AG04450 (cell line): Measurements from ENCODE around the gene ZNF426. TPM values are rescaled to one million over a fixed set of nuclear protein-coding genes. Genes with fewer than 3 reads are reported as not detected.

Experiments used
- CTCF ChIA-PET: fragments of 300-600, 350-600 bp; formaldehyde crosslinking; extraction: SDS; loops from one replicate; lab custom pipeline; 2022; ENCODE audit warnings: antibody characterized with exemption, inconsistent platforms; lab: Charles Lee
- POLR2A ChIA-PET: fragments of 350-600 bp; formaldehyde crosslinking; extraction: SDS; loops from one replicate; lab custom pipeline; 2021; ENCODE audit warnings: antibody characterized with exemption, inconsistent platforms; lab: Yijun Ruan, JAX
- DNase-seq: peaks from one replicate; pipeline ENCODE4 v3.0.0-alpha.2; 2011; ENCODE audit warnings: low read depth, low spot score
- H3K27ac ChIP-seq: one replicate; pipeline ENCODE4 v1.5.1; 2012; ENCODE audit warnings: low read depth, low read length, control low read depth
- H3K27me3 ChIP-seq: one replicate; pipeline ENCODE4 v1.6.0; 2012; ENCODE audit warnings: low read length; ENCODE audit not compliant: control insufficient read depth, insufficient read depth
- H3K4me3 ChIP-seq: 2 replicates; pipeline ENCODE4 v1.5.1; 2011; ENCODE audit warnings: mild to moderate bottlenecking, low read depth, low read length, control low read depth
- H3K9me3 ChIP-seq: 2 replicates; pipeline ENCODE4 v1.5.1; 2012; ENCODE audit warnings: low read length; ENCODE audit not compliant: control insufficient read depth, insufficient read depth
- polyA plus RNA-seq: library from polyadenylated mRNA; depleted of rRNA; stranded (reverse); fragments of >200 nt; gene quantifications from 2 replicates; pipeline ENCODE4 v1.2.3, GENCODE V29; 2011
- TF ChIP-seq, protein P1 (sequence below): IDR thresholded peaks from 2 replicates; pipeline ENCODE4 v1.5.1; 2011; ENCODE audit warnings: low read depth, low read length, control low read depth, inconsistent platforms

ZNF426 gene
- polyA plus RNA-seq, 1 experiment: 15.4 TPM

DNA sequence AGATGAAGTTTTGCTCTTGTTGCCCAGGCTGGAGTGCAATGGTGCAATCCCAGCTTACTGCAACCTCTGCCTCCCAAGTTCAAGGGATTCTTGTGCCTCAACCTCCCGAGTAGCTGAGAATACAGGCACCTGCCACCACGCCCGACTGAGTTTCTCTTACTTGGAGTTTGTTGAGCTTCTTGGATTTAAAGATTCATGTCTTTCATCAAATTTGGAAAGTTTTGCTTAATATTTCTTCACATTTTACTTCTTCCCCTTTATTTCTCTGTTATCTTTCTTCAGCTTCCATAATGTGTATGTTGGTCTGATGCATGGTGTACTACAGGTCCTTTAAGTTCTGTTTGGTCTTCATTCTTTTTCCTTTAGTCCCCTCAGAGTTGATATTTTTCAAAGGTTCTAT is 31.2 kb downstream of the ZNF426 start:
- H3K4me3 ChIP-seq: no peak overlapping the region
- TF ChIP-seq, protein P1, sequence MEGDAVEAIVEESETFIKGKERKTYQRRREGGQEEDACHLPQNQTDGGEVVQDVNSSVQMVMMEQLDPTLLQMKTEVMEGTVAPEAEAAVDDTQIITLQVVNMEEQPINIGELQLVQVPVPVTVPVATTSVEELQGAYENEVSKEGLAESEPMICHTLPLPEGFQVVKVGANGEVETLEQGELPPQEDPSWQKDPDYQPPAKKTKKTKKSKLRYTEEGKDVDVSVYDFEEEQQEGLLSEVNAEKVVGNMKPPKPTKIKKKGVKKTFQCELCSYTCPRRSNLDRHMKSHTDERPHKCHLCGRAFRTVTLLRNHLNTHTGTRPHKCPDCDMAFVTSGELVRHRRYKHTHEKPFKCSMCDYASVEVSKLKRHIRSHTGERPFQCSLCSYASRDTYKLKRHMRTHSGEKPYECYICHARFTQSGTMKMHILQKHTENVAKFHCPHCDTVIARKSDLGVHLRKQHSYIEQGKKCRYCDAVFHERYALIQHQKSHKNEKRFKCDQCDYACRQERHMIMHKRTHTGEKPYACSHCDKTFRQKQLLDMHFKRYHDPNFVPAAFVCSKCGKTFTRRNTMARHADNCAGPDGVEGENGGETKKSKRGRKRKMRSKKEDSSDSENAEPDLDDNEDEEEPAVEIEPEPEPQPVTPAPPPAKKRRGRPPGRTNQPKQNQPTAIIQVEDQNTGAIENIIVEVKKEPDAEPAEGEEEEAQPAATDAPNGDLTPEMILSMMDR: no peak
- DNase-seq: no peak
- ChIA-PET CTCF (no interaction called here), POLR2A (no interaction called here)
- no peak overlapping the region for H3K27ac ChIP-seq
- peaks cover 13% of the 10 kb centered on the region; the same call in 1 of the 2 replicates for H3K9me3 ChIP-seq
- no peaks in the 10 kb centered on the region for H3K27me3 ChIP-seq

DNA sequence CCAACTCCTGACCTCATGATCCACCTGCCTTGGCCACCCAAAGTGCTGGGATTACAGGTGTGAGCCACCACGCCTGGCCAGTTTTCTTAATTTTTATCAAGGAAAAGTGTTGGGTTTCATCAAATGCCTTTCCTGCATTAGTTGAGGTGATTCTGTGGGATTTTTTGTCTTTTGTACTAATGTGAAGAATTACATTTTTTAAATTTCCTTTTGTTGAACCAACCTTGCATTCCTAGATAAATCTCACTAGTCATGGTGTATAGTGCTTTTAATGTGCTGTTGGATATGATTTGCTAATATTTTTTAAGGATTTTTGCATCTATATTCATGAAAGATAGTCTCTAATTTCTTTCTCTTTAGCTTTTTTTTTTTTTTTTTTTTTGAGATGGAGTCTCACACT is 37.6 kb downstream of the ZNF426 start:
- Histone ChIP-seq H3K9me3 (peaks cover 35% of the 10 kb centered on the region), H3K4me3 (no peak overlapping the region), H3K27ac (no peak overlapping the region), H3K27me3 (no peaks in the 10 kb centered on the region)
- DNase-seq: no peak
- POLR2A ChIA-PET: no interaction called here
- CTCF ChIA-PET: interaction anchor here (0.6 kb wide), 1 partner anchor 15 kb away, joined by 4 read pairs; no protein-coding TSS in a partner anchor
- TF ChIP-seq, protein P1: no peak

DNA sequence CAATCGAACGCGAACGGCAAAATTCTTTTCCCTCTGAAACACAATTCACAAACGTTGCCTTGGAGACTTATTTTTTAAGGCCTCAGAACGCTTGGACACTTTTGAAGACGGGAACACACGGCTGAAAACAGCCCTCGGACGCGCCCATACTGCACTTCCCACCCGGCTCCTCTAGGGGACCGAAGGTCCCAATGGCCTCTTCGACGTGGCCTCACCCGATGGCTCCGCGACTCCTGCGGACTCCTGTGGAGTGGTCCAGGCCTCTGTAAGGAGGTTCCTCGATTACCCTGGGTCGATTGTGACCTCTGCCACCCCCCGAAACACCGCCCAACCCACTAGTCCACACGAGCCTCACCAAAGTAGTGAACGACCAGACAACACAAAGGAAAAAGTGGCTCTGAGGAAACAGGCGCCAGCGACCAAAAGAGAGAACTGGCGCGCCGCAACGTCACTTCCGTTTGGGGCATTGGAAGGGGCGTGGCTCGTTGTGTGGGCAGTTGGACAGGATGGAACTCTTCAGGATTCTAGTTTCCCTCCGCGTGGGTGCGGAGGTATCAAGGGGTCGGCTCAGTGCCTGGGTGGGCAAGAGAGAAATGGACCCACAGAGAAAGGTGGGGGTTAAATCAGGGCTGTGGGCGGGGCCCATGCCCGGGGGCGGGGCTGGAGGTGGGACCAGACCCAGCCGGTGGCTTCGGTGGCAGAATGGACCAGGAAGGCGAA is 40.1 kb downstream of the ZNF426 start, which contains the start of gene ZNF560:
Gene ZNF560 (minus strand): TSS at position 434 of the 720 bp plus-strand sequence. CDS start 23,303 bp downstream, outside the sequence.
- DNase-seq: no peak
- POLR2A ChIA-PET: no interaction called here
- H3K27ac ChIP-seq: peak within 1 kb of the TSS; percentile 70
- peak within 1 kb of the TSS; percentile 54 for H3K4me3 ChIP-seq
- H3K27me3 ChIP-seq: no peaks in the 10 kb centered on the region
- peaks cover 44% of the 10 kb centered on the region for H3K9me3 ChIP-seq
- TF ChIP-seq, protein P1: peak; percentile 47
- CTCF ChIA-PET: no interaction called here

DNA sequence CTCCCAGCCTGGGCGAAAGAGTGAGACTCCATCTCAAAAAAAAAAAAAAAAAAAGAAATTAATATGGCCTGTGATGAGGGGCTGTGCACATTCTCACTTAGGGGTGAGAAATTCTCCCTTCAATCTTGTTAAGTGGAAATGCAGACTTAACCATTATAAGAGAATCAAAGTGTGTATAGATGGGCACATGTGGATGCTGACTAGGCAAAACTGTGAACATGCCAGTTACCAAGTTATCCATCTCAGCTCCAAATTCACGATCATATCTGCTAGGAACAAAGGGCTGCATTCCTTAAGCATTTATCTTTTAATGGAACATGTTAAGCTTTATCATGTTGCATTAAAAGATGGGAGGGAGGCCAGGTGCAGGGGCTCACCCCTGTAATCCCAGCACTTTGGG is 44.3 kb downstream of the ZNF426 start:
- H3K27me3 ChIP-seq: no peaks in the 10 kb centered on the region
- ChIA-PET POLR2A (no interaction called here), CTCF (no interaction called here)
- TF ChIP-seq, protein P1: no peak
- no peak overlapping the region for H3K4me3 ChIP-seq
- H3K9me3 ChIP-seq: peaks cover 42% of the 10 kb centered on the region
- no peak for DNase-seq
- no peak overlapping the region for H3K27ac ChIP-seq

DNA sequence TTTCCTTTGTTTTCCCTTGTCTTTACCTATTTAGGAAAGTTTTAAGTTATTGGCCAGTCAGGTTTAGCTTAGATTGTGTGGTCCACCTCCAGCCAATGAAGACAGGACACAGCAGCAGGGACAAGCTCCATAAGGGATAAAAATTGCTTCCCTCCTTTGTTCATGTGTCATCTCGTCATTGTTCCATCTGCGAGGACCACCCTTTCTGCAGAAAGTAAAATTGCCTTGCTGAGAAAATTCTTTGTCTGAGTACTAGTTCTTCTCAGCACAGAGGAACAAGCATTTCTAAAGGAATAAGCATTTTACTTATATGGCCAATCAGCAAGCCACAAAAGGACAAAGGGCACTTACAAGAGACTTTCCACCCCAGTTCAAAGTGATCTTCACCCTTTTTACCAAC is 51.4 kb downstream of the ZNF426 start:
- no peak for DNase-seq
- H3K27ac ChIP-seq: no peak overlapping the region
- TF ChIP-seq, protein P1: no peak
- H3K4me3 ChIP-seq: no peak overlapping the region
- no peaks in the 10 kb centered on the region for H3K27me3 ChIP-seq
- peaks cover 42% of the 10 kb centered on the region for H3K9me3 ChIP-seq
- ChIA-PET CTCF (no interaction called here), POLR2A (no interaction called here)
